COR-L47 (cell line): ENCODE measurements around the gene SERPINA3.

Experiments used
- DNase-seq: peaks from one replicate; lab custom pipeline; 2025; lab: John Stamatoyannopoulos, UW

SERPINA3 gene

GRCh38 chr14:94656043-94656442 lies 43.9 kb downstream of the SERPINA3 start:
- no peak for DNase-seq

GRCh38 chr14:94659256-94659655 lies 47.1 kb downstream of the SERPINA3 start:
- no peak for DNase-seq

- no peak for DNase-seq
Measured at GRCh38 chr14:94659901-94660300, 47.7 kb downstream of the SERPINA3 start.

GRCh38 chr14:94660306-94660946 lies 48.2 kb downstream of the SERPINA3 start:
- DNase-seq, result no peak

- no peak for DNase-seq
Measured at GRCh38 chr14:94663538-94663937, 51.3 kb downstream of the SERPINA3 start.

GRCh38 chr14:94663965-94664704 lies 51.9 kb downstream of the SERPINA3 start:
- DNase-seq, result no peak

GRCh38 chr14:94665121-94665520 lies 52.9 kb downstream of the SERPINA3 start:
- DNase-seq, result no peak

GRCh38 chr14:94665544-94665943 lies 53.4 kb downstream of the SERPINA3 start:
- no peak for DNase-seq

GRCh38 chr14:94670692-94671285 lies 58.6 kb downstream of the SERPINA3 start:
- no peak for DNase-seq

GRCh38 chr14:94671870-94672444 lies 59.8 kb downstream of the SERPINA3 start:
- no peak for DNase-seq

- no peak for DNase-seq
Measured at GRCh38 chr14:94673071-94673470, 60.9 kb downstream of the SERPINA3 start.
